Kidney capillary endothelial cell (primary cell): ENCODE measurements around the gene CCNF.

Experiments
- DNase-seq: peaks from one replicate; pipeline ENCODE4 v3.0.0-alpha.2; 2018; ENCODE audit warnings: low spot score

CCNF gene

DNA sequence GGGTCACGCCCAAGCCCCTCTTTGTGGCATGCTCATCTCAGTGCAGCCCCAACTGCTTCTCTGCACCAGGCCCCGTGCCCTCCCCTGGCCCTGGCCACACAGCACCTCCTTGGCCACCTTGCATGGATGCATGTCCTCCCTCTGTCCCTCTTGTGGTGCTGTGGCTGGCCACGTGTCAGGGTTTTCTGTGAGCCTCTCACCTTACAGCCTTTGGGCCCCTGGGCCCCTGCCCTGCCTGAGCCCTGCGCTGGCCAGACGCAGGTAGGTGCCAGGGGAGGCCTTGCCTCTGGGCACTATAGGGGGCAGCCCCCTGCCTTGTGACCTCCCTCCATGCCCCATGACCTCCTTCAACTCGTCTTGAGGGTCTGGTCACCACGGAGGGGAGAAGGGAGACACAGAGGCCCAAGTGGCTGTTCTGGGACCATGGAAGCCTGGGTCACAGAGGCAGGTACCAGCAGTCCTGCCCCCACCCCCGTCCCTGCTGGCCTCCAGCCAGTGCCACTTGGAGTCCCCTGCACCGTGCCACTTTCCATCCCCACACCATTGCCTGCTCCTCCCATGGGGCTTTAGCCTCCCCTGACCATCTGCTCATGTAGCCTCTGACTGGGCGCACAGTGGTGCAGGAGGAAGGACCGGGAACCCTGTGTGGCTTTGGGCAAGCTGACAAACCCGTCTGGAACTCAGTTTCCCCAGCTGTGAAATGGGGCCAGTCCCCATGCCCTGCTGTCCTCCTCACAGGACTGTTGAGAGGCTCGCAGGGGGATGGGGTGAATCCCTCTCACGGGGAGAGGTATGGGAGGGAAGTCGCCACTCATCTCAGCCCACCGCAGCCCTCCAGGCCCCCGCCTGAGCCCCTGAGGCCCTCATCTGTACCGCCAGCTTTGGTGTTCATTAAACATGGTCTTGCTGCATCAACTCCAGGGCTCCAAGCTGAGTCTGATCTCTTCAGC lies 73.0 kb downstream of the CCNF start:
- no peak for DNase-seq

DNA sequence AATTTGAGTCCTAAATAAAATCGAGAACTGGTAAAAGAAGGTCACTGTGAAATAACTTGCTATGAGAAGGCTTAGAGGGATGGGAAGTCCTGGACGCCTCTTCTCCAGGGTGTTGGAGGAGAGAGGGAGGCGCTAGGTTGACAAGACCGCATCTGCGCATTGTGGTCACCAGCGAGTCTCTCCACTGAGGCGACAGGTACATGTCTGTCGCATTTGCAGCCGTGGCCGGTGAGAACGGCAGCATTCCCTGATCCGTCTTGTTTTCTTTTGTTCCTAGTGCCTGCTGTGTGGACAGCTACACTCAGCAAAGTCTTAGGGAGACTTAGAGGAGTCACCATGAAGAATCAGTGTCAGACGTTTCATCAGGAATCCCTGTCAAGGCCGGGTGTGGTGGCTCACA lies 76.4 kb downstream of the CCNF start:
- no peak for DNase-seq

DNA sequence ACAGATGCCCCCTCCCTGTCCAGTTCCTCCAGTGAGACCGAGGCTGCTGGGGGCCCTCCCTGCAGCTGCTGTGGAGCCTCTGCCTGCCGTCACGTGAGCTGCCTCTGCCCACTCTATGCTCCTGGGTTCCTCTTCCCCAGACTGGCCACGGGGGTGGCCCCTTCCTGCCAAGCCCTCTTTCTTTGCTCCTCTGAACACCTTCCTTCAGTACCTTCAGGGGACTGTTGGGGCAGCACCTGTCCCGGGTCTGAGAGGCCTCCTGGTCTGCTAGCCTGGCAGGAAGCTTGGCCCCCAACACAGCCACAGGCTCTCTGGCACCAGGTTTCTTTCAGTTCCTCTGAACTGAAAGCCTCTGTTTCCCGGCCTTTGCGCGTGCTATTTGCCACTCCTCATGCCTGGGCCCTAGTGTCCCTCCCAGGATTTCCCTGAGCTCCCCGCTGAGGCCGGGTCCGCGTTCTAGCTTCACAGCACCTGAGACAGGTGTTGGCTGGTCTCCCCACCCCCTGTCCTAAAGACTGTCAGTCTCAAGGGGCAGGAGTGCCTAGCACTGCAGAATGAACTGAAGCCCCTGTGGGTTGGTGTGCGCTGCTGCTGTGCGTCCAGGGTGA lies 77.9 kb downstream of the CCNF start:
- DNase-seq = no peak

DNA sequence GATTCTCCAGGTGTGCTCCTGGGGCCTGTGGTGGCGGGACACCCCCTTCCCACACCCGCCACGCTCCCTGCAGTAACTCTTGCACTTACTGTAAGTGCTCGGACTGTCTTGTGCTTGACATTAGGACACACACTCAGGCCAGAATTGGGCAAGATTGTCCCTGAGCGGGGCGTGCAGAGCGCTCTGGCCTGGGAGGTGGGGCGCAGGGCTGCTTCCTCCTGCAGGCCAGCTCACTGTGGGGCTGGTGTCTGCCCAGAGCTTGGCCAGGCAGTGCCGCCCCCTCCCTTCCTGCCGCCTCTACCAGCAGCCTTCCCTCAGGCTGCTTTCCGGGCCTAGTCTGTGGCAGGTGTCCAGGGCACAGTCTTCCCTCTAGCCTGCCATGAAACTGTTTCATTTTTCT lies 78.4 kb downstream of the CCNF start:
- no peak for DNase-seq
